HG03442 (cell line): ENCODE measurements around the gene HIRA.

Experiments used
- ATAC-seq: cut with Tn5 transposase; IDR thresholded peaks from one replicate; pipeline ENCODE4 v1.9.1; 2021; ENCODE audit warnings: mild to moderate bottlenecking, moderate library complexity; ENCODE audit not compliant: unreplicated experiment

The HIRA gene

DNA sequence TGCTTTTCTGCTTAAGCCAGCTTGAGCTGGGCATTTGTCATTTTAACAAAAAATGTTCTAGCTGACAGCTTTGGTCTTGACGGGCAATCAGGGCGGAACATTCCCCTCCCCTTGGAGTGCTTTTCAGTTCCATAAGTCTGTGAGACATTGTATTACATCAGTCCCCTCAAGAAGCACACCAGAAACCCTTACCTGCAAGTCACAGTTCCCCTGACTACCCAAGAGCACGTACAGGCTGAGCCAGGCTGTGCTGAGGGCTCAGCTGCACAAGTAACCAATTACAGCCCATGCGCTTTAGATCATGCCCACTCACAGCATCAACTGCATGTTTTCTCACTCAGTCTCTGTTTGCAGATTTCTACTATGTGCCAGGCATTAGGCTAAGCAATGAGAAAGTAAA is 19.1 kb downstream of the HIRA start:
- ATAC-seq, result no peak

DNA sequence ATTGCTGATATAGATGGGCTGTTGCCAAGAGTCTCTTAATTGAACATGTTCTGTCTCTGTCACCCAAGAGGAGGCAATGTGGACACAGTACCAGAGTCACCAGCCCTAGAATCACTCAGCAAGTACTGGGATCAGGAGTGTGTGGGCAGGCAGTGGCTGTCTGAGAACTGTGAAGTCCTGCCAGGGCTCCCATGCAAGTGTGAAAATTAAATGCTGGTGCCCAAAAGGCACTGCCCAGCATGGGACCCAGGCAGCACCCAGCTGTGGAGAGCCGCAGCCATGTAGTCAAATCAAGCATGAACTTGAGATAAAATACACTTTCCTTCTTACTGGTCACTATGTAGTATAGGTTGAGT is 19.9 kb downstream of the HIRA start:
- ATAC-seq, result no peak

DNA sequence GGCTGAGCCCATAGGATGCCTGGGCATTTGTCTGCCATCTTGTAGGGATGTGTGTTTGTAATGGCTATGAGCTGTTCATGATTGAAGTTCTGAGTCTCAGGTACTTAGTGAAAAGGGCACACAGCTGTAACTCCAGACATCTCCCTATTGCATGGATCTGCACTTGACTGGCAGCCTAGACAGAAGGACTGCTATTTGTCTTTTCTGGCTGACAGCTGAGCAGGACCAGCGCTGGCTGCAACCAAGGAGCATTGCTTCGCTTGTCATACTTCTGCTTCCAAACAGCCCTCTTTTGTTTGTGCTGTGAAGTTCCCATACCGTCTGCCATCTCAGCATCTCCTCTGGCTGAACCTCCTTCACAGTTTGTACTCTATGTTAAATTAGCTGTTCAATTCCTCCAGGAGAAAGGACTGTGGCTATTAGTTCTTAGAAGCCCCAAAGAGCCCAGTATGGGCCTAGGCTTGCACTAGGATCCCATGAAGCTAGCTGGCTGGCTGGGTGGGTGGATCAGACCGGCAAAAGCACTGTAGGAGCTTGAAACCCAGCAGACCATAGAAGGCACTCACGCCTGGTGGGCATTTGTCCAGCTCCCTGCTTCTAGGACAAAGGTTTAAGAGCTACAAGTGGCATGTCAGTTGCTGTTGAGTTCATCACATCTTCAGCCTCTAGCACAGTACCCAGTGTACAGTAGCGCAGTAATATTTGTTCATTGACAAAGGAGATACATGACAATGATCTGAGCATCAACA is 20.4 kb downstream of the HIRA start:
- ATAC-seq, result no peak

DNA sequence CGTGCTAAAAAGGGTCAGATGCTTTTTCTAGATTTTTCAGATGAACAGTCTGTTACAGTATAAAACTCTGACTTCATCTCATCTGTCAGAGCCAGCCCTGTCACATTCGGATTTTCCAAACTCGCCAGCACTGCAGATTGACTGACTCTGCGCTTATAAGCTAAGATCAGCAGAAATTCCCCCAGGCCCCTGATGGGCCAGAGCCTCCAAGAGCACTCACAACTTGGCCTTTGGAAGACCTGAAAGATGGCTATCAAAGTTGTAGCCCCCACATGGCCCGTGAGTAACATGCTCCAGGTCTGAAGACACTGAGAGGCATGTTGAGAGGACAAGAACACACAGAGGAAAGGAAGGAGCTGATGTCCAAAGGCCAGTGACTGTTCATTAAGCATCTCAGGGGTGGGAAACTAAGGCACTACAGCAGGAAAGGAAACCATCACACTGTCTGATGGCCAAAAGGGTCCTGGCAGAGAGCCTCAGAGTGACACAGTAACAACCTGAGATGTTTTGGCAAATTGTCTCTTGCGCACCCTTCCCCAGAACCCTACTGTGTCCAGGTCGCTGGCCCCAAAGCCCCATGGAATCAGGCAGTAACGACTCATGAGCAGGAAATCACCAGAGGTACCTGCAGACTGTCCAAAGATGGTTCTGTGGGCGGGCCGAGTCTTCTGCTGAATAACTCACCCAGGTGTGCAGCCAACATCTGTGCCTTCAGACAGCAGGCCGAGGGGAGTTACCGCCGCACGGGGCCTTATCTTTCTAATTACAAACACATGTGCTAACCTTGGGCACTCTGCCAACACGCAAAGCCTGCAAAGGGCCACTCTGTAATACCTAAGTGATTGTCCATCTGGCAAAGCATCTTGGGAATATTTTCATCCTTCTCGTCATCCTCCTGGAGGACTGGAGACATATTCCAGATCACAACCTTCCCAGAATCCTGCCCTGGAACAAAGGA is 23.6 kb downstream of the HIRA start:
- no peak for ATAC-seq

DNA sequence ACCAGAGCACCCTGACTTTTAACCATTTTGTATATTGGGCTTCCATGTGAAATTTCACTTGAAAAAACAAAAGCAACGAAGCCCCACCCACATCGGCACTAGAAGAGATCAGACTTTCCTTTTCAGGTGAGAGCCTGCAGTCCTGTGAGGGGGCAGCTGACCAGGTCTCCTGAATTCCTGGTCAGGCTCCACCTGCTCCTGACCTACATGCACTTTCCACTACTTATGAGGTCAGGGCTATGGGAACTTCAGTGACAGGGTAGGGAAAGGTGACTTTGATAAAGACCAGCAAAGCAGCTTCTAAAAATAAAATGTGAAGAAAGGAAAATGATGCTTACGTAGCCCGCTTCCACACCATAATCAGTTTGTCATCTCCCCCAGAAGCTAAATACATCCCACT is 24.7 kb downstream of the HIRA start:
- ATAC-seq, result no peak

DNA sequence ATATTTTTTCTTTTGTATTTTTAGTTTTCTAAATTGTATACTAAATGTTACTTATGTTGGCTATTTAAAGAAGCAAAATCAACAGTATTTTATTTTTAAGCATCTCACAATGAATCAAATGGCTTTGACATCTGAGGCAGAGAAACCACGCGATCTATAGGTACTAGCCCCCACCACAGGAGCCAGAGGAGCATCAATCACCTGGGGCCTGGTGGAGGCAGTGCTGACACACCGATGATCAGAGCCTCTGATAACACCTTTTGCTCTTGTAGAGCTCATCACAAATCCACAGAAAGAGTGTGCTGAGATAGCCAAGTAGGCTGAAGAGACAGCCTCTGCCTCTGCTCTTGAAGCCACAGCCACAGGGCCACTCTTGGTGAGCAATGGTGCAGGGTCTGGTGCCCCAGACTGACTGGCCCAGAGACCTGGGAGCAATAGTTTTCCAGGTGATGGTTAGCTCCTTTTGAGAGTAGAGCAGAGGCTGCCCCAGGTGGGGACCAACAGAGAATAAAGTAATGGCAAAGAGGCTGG is 25.2 kb downstream of the HIRA start:
- ATAC-seq, result no peak

DNA sequence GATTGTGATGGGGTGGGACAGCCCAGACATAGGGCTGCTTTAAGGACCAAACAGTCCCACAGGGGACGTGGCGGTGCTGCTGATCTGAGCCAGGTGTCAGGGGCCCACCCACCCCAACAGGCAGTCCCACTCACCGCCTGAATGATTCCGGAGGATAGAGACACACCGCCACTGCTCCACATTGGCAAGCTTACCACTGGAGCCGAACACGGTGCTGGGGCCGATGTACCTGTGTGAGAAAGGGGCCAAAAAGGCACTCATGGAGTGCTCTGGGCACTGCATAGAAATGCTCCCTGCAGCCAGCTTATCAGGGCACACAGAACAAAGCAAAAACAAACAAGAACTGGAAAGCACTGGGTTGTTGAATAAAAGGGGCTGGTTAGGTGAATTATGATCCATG is 25.9 kb downstream of the HIRA start:
- ATAC-seq, result no peak

DNA sequence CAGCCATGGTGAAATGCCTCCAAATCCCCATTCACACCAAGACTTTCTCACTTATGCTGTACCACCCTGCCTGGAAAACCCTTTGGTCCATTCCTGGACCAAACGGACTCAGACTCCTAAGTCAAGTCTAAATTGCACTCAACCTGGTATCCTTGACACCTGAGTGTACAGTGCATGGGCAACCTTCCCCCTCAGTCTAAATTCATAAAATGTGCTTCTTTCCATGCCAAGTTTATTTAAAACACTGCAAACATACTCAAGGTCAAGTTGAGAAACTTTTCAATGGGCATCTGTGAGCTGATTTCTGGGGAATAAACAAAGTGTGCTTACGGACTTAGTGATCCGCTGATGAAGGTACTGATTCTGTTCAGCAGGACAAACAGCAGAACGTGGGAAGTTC is 26.4 kb downstream of the HIRA start:
- ATAC-seq, result no peak

DNA sequence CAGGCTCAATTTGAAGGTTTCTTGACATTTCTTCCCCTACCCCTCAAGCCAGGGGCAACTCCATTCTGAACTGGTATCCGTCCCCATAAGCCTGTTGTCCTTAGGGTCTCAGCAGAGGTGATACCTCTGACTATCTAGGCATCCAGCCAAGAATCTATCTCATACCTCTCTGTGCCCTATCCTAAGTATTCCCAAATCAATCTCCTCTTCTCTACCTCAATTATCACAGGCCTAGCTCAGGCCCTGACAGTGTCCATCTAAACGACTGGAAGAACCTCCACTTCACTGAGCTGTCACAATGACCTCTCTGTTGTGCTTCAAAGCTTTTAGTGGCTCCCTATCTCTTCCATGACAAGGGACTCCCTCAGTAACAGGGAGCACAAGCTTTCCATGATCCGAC is 26.9 kb downstream of the HIRA start:
- ATAC-seq, result no peak

DNA sequence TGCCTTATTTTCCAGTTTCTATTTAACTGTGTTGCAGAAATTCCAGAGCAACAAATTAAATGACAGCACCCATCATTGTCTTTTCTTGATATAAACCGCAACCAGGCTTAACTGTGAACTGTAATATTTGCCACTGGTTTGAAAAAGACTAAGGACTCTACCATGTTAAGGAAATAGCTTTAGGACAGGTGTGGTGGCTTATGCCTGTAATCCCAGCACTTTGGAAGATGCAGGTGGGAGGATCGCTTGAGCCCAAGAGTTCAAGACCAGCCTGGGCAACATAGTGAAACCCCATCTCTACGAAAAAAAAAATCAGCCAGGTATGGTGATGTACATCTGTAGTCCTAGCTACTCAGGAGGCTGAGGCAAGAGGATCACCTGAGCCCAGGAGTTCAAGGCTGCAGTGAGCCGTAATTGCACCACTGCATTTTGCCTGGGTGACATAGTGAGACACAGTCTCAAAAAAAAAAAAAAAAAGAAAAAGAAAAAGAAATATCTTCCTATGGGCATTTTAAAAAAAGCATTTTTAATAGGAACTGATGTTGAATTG is 28.8 kb downstream of the HIRA start:
- ATAC-seq, result no peak

DNA sequence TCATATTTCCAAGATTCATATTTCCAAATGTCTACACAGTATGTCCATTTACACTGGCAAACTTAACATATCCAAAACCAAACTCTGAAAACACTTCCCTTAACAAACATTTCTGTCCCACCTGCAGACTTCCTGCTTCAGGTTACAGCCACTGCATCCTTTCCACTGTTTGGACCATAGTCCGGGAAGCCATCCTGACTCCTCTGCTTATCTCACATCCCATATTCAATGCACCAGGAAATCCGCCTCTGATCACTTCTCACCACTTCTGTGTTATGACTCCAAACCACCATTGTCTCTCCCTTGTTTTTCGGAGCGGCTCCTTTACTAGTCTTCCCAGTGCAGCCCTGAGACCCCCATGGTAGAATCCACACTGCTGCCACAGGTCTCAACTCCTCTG is 30.1 kb downstream of the HIRA start:
- no peak for ATAC-seq

DNA sequence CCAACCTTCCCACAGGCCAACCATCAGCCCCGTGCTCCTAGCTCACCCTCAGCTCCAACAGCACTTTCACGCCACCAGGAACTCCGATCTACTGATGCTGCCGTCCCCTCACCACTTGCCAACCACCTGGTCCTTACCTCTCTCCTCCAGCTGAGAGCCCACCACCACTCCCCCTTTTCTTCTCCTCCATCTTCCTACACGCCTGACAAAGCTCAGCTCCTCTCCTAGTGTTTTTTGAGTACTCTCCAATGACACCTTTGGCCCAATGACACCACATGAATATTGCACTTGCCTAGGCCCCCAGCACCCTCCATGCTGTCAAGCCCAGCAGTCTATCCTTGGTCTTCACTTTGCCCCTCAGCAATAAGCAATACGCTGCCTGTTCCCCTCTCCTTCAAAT is 30.7 kb downstream of the HIRA start:
- no peak for ATAC-seq

DNA sequence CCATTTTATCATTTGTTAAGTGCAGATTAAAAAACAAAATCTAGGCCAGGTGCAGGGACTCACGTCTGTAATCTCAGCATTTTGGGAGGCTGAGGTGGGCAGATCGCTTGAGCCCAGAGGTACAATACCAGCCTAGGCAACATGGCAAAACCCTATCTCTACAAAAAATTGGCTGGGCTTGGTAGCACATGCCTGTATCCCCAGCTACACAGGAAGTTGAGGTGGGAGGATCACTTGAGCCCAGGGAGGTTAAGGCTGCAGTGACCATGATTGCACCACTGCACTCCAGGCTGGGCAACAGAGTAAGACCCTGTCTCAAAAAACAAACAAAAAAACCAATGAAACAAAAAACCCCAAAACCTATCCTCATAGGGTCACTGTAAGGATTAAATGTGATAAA is 32.9 kb downstream of the HIRA start:
- ATAC-seq, result no peak

DNA sequence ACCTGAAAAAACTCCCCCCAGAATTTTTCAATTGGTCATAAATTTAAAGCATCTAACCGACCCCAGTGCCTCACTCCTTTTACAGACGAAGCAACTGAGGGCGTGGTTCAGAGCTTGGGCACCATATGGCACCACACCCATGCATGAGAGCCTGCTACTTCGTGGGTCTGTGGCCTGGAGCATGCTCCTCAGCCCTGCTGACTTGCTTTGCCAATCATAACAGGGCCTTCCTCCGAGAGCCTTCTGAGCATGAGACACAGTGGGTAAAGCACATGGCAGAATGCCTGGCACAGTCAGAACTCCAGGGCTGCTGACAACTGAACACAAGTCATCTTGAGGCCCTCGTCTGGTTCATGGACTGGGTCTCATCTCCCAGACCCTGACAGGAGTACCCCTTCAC is 33.3 kb downstream of the HIRA start:
- ATAC-seq, result no peak

DNA sequence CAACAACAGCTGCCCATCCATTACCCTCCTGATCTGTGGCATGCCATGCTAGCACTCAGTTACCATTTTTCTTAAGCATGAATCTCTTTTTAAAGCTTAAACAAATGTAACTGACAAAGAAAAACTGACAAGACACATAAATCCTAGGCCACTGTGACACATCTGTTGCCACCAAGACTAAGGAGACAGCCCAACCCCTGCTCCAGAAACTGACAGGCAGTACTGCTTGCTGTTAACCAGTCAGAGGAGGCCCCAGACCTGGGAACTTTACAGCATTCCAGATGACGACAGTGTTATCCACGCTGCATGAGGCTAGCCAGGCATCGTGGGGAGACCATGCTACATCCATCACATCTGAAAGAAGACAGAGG is 33.8 kb downstream of the HIRA start:
- ATAC-seq, result no peak

DNA sequence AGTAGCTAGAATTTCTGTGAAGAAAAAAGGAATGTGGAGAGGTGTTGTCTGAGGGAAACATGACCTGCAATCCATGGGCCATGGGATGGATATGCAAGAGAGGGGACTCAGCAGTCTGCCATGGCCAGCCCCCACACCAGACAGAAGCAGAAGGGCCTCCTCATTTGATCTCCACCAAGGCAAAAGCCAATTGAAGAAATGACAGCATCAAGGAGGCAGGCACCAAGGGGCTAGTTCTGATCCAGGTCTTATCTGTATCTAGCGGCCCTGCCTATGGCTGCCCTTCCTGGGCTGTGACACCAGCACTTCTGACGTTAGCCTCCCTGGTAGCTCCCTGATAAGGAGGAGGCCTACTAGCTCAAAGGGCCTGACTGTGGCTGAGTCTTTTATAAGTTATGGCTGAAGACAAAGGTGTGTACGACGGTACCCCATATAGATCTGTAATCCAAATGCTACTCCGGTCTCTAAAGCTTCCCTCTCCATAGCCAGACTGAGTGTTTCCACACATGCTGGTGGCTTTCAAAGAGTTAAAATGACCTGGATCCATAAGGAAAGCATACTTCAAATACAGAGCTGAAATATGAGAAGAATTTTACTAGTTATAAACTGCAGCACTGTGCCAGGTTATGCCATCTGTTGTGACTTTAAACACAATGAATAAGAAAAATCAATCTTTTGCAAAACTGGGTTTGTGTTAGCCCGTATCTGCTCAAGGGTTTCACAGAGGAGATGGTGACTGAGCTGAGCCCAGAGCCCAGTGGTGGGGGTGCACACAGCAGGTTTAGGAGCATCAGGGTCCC is 34.4 kb downstream of the HIRA start:
- no peak for ATAC-seq

DNA sequence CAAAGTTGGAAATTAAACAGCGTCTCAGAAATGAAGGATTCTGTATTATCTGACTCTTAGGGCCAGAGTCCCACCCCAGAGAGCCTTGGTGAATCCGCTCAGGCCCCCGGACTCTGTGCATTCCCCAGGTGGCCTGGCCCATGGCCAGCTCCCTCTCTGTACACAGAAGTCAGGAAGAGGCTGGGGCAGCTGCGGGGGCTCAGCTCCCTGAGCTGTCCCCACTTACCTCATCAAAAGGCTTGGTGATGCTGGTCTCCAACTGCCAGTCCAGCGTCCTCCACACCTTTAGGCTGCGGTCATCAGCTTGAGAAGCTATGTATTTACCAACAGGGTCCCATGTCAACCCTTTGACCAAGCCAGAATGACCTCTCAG is 35.0 kb downstream of the HIRA start:
- ATAC-seq, result no peak

DNA sequence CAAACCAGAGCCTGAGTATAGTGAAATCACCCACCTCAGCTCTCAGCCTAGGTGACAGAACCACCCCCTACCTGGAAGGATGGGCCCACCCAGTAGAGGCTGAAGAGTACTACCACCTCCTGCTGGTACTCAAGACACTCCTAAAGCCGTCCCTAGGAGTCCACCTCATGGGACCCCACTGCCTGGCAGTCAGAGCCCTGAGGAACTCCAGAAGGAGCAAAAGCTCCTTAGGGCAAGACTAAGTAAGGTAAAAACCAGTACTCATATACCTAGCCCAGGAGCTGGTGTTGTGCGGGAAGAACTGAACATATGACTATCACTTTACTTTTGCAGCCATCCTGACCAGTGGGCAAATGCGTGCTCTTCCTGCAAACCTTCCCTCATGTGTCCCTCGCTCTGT is 36.3 kb downstream of the HIRA start:
- no peak for ATAC-seq

DNA sequence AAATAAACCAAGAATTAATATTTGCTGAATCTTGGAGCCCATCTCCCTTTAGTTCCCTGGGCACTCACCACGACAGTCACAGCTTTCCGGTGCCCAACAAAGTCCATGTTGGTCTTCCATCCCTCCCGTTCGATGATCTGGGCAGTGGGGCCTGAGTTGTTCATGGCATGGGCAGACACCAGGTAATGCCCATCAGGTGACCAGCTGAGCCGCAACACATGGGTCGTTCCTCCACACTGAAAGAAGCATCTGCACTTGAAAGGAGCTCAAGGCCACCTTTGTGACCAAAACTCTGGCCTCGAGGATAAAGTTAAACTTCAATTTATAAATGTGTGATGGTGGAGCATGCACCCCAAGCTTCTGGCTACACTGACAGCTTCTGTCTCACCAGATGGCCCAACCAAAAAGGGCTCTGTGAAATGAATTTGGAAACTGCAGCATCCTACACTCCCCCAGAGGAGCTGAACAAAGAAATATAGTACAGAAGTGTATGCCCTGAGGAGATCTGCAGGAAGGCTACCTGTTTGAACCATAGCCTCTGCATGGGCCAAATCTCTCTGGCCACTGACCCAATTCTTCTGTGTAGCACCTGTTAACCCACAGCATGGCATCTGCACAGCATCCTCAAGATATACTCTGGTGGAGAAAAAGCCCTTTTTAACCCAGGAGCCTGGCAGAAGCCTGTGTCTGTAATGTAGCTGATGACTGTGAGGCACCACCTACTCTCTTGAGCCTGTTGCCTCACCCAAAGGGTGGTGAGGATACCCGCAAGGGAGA is 37.1 kb downstream of the HIRA start:
- ATAC-seq, result no peak

DNA sequence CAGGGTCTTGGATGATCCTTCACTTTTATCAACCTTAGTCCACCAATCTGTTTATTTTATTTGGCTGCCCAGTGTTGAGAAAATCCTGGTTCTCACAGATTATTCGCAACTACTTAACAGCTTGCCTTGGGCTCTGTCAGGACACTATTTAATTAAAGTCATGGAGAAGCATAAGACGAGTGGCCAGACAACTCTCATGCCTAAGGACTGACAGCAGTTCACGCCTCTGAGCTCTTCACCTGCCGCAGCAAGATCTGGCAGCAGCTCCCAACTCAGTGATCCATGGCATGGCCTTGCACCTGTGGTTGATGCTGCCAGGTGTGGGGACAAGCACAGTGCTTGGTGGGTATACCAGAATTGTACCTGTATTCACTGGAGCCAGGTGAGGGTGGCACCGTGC is 37.8 kb downstream of the HIRA start:
- no peak for ATAC-seq
